ENCODE results near the gene PI4K2B.
A peak's percentile ranks its signal among the peaks of the same experiment; 100 is the strongest.
"Not testable (repeated sequence)": the region's sequence is repeated elsewhere in the genome, so short reads cannot be mapped to it uniquely, and the experiment has no call there.

PI4K2B gene
- total RNA-seq, result 38.0 to 39.7 reads per million in 2 donors

DNA sequence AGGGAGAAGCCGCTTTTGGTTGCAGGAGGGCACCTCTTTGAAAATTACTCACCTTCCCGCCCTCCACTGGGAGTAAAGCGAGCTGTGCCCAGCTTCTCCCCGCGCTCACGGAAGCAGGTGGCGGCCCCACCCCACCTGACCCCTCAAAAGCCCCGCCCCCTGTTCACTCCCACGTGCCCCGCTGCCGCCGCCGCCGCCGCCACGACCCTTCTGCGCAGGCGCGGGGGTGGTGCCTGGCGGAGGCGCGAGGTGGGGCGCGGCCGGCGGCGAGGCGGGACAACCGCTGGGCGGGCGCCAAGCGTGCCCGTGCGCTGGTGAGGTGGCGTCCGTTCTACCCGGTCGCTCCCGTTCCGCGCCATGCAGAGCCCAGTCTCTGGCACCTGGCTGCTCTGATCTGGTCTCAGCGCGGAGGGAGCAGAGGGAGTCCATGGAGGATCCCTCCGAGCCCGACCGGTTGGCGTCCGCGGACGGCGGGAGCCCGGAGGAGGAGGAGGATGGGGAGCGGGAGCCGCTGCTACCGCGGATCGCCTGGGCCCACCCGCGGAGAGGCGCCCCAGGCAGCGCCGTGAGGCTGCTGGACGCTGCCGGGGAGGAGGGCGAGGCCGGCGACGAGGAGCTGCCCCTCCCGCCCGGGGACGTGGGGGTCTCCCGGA, at the start of gene PI4K2B:
PI4K2B (plus strand) TSS at position 297 of the 653 bp plus-strand sequence; CDS start at position 428, 131 bp downstream.
- DNase-seq, result peak; percentile 88 to 95 (median 93)

DNA sequence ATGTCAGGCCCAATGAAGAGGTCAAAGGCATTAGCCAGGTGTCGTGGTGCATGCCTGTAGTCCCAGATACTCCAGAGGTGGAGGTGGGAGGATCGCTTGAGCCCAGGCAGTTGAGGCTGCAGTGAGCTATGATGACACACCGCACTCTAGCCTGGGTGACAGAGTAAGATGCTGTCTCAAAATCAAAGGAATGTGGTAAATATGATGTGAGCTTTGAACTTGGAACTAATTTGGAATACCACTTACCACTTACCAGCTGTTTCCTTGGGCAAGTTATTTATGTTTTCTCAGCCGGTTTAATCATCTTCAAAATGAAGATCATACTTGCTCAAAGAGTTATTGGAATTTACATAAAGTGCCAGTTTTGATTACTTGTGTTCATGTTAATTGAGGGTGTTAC, 49.8 kb upstream of the PI4K2B start:
- no peak for DNase-seq

DNA sequence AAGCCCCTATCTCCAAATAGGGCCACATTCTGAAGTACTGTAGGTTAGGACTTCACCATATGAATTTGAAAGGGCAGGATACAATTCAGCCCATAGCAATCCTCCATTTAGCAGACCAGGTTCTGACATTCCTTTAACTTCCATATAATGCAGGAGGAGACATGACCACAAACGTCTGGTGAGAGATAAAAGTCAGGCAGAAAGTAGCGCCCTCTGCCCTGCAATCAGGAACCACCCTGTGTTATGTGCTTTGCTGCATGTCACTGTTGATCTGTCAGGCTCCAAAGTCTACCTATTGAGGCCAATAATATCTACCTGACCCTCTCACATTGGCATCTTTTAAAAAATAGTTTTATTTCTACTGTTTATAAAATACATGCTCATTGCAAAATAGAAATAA, 43.4 kb upstream of the PI4K2B start:
- DNase-seq, result no peak

- DNase-seq, result no peak
Observed at GRCh38 chr4:25198713-25199112, 35.1 kb upstream of the PI4K2B start.

DNA sequence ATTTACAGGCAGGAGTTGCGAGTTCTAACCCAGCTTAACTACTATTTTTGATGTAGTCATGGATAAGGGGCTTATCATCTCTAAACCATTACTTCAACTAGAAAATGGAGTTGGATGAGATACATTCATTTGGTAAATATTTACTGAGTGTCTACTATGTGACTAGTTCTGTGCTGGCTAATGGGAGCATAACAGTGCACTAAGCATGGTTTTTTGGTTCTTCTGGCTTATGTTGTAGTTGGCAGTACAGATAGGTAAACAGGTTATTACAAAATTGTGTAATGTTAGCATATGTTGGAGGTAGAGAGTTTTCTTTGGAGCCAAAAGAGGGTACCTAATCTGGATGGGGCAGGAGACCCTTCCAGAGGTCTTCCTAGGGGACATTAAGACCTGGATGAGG, 25.8 kb upstream of the PI4K2B start:
- DNase-seq, result no peak

- DNase-seq, result no peak
Observed at GRCh38 chr4:25209702-25210101, 24.1 kb upstream of the PI4K2B start.

DNA sequence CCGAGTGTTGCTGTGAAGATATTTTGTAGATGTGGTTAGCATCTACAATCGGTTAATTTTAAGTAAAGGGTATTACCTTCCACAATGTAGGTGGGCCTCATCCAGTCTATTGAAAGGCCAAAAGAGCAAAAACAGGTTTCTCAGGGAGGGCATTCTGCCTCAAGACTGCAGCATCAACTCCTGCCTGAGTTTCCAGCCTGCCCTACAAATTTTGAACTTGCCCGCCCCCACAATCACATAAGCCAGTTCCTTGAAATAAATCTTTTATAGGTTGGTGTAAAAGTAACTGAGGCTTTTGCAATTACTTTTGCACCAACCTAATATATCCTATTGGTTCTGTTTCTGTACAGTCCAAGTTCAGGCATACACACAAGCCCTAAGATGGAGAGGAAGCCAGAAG, 22.1 kb upstream of the PI4K2B start:
- DNase-seq, result no peak

DNA sequence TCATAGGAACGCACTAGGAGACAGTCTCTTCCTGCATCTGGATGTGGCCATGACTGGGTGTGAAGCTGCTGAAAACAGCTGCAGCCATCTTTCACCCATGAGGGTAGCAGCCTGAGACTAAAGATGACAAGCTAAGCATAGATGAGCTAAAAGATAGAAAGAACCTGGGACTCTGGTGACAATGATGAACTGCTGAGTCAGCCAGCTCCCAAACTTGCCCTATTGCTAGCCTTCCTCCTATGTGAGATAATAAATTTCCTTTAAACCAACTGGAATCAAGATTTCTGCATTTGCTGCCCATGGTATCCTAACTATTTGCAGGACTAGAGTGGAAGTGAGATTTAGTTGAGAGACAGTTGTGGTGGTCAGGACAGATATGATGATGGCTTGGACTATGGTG, 21.0 kb upstream of the PI4K2B start:
- DNase-seq, result no peak

DNA sequence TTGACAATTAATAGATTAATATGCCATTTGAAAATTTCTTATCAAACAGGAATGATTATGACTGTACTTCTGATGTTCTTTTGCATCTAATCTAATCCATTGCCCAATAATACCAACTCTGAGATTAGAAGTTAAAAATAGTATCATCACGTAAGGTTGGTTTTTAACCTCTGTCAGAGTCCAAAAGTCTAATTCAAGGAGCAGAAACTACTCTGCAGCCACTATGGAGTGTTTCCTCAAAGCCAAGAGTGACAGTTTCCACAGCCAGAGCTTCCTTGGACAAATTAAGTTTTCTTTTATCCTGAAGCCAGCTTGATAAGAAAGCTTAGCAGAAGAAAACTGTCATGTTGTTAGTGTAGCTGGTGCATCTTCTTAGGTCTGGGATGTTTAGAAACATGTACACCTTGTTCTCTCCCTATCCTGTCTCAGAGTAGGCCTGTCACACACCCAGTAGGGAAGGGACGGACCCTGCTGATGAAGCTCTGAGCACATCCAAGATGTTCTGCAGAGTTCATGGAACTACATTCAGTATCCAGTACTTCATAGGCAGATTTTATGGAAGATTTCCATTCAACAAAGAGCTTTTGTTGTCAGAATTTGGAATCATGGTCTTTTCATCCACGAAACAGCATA, 20.4 kb upstream of the PI4K2B start:
- no peak for DNase-seq

- not testable (repeated sequence) for DNase-seq
Observed at GRCh38 chr4:25214750-25215149, 19.1 kb upstream of the PI4K2B start.

- DNase-seq, result no peak
Observed at GRCh38 chr4:25215511-25215910, 18.3 kb upstream of the PI4K2B start.

DNA sequence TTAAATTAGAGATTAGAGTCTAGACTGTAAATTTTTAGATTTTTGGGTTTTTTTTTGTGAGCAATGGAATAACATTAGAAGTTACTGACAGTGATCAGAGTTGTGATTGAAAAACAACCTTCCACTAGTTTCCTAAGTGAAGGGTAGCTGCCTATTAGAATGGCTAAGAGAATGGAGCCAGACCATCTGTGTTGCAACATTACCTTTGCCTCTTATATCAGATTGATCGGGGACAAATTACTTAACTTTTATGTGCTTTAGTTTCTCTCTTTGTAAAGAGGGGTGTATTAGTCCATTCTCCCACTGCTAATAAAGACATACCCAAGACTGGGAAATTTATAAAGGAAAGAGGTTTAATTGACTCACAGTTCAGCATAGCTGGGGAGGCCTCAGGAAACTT, 12.5 kb upstream of the PI4K2B start:
- no peak for DNase-seq

DNA sequence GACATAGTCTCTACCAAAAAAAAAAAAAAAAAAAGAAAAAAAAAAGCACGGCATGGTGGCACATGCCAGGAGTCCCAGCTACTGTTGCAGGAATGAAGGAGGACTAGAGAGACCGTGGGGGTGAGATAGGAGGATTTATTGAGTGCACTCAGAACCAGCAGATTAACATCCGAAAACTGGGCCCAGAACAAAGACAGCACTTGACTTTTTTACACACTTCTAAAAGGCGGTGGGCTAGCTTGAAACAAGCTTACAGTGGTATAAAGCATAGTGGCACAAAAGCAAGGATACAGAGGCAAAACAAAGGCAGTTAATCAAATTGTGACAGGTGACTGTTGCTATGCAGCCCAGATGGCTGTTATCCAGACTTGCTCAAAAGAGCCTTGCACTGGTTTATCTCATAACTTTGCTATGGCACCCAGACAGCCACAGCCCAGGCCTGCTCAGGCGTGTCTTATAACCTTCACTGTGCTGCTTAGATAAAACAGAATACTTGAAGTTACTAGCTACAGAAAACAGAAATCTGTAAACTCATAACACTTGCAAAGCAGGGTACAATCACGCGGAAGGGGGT, 9.9 kb upstream of the PI4K2B start:
- DNase-seq, result peak in 1 of 5 experiments; percentile 45

GRCh38 chr4:25229804-25230203, 4.0 kb upstream of the PI4K2B start:
- DNase-seq, result no peak

DNA sequence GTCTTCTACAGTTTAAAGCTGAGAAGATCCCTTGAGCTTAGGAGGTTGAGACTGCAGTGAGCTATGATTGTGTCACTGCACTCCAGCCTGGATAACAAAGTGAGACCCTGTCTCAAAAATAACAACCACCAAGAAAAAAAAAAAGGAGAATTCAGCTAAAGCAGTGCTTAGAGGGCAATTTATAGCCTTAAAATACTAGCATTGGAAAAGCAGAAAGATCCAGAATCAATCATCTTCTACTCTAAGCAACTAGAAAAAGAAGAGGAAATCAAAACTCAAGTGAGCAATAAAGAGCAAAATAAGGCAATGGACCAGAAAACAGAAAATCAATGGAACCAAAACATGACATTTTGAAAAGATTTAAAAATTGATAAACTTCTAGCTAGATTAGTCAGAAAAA, 639 bp upstream of the PI4K2B start:
- peak in 1 of 5 experiments; percentile 37 for DNase-seq

GRCh38 chr4:25234390-25235370, 847 bp downstream of the PI4K2B start:
- peak in 4 of 5 experiments; percentile 6 to 85 (median 40) for DNase-seq

GRCh38 chr4:25235401-25235800, 1.6 kb downstream of the PI4K2B start:
- peak in 1 of 5 experiments; percentile 25 for DNase-seq

DNA sequence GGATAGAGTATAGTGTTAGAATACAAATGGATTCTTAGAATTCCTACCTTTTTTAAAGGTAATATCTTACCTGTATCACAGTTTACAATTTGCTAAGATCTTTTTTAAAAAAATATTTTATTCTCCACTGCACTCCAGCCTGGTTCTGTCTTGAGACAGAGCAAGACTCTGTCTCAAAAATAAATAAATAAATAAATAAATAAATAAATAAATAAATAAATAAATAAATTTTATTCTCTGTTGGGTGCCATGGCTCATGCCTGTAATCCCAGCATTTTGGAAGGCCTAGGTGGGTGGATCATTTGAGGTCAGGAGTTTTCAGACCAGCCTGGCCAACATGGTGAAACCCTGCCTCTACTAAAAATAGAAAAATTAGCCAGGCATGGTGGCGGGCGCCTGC, 2.2 kb downstream of the PI4K2B start:
- not testable (repeated sequence) for DNase-seq

GRCh38 chr4:25236971-25237370, 3.1 kb downstream of the PI4K2B start:
- no peak for DNase-seq

DNA sequence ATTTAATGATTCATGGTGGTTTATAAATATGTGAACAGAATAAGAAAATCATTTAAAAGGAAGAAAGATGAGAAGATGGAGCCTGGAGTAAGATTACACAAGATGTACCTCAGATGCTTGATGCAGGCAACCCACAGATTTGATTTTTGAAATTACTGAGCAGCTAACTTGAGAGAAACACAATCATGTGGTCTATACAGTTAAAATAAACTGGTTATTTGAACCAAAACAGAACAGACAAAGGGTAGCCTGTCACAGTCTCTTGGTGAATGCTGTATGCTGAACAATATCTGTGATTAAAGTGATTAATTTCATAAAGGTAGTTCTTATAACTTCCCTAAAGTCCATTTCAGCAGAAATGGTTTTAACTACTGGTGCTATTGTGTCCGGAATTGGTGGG, 4.2 kb downstream of the PI4K2B start:
- no peak for DNase-seq

- not testable (repeated sequence) for DNase-seq
Observed at GRCh38 chr4:25239528-25239927, 5.7 kb downstream of the PI4K2B start.

DNA sequence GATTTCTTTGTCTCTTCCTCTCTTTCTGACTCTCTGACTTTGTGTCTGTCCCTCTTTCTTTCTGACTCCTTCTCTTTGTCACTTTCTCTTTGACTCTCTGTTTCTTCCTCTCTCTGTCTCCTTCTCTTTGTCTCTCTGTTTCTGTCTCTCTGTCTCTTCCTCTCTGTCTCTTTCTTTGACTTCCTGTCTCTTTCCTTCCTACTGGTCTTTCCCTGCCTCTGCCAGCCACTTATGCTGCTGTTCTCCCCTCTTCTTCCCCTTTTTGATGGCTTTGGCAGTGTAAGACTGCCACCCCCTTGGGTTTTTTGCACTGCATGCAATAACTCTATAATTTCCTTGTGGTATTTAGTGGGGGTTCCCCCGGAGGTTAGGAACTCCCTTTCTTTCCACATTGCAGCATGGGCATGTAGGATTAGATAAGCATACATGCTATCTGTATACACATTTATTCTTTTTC, 6.9 kb downstream of the PI4K2B start:
- not testable (repeated sequence) for DNase-seq

DNA sequence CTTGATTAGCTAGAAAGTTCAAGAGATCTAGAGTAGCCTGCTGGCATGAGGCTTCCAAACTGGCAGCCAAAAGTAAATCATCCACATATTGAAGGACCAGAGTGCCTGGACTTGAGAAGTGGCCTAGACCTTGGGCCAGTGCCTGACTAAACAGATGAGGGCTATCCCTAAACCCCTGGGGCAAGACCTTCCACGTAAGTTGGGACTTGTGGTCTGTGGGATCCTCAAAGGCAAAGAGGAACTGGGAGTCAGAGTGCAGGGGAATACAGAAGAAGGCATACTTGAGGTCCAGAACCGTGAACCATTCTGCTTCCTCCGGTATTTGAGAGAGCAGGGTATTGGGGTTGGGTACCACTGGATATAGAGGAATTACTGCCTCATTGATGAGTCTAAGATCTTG, 8.4 kb downstream of the PI4K2B start:
- not testable (repeated sequence) for DNase-seq

All from T-helper 2 cell (primary cell).